GM12872 (cell line): ENCODE results near the gene MTA1.

Experiments
- CTCF ChIP-seq: IDR thresholded peaks from 3 replicates; pipeline ENCODE4 v1.5.1; 2011; ENCODE audit warnings: low read depth, mild to moderate bottlenecking, low read length, moderate library complexity; ENCODE audit not compliant: insufficient read depth

The MTA1 gene

DNA sequence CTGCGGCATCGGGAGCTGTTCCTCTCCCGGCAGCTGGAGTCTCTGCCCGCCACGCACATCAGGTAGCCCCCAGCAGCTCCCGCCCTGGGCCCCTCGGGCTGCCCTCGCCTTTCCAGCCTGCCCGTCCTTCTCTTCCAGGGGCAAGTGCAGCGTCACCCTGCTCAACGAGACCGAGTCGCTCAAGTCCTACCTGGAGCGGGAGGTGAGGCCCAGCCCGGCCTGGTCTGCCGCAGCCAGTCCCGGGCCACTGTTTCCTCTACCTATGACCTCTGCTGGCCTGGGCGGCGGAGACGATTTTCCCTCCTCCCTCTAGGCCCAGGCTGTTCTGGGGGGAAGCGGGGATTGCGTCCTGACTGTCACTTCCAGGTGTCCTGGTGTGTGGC lies 30.5 kb downstream of the MTA1 start:
- TF ChIP-seq CTCF: no peak

DNA sequence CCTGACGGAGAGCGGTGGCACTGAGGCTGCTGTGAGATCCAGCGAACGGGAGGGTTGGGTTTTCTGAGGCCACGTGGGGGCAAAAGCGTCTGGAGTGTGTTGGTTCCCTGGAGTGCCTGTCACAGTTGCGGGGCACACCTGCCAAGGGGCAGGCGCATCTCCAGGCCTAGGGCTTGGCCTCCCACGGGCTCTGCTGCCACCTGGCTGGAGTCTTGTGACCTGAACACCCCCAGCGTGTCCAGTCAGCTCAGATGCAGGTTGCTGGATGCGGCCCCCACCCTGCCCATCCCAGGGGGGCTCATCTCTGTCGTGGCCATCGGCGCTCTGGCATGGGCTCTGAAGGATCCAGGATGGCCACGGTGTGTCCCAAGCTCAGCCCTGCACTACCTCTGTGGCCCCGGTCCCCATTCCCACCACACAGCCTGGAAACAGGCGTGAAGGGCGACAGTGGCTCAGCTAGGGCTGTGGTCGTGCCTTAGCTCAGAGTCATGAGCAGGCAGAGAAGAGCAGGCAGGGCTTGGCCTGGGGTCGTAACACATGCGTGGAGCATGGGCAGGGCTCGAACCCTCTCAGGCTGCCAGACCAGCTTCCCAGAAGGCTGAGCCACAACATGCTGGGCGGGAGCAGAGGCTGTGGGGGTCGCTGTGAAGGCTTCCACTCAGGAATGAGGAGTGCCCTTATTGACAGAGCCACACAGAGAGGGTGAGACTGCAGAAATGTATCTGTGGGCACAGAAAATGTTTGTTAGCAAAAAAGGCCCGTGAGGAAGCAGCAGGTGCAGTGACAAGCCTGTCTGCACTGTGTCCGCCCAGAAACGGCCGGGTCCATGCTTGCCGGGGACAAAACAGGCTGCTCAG lies 31.5 kb downstream of the MTA1 start:
- TF ChIP-seq CTCF: no peak

DNA sequence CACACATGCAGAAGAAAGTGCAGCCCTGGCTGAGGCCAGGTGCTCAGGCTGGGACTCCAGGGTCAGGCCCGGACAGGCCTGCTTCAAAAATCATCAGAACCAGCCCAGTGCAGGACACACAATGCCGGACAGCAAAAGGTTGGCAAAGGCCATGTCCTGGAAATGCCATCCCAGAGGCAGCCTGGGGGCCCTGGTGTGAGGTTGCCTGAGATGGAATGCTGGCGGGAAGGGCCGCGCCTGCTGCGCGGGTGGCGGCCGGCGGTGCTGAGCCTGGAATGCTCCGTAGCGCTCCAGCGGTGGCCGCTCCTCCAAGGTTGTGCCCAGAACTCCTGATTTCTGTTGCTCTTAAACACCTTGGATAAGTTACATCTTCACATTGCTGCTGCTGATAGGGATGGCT lies 33.3 kb downstream of the MTA1 start:
- TF ChIP-seq CTCF: no peak

- TF ChIP-seq CTCF: no peak
Observed at GRCh38 chr14:105453847-105454246, 34.2 kb downstream of the MTA1 start.

GRCh38 chr14:105455086-105455640 lies 35.5 kb downstream of the MTA1 start:
- no peak for TF ChIP-seq CTCF

GRCh38 chr14:105455766-105456660 lies 36.4 kb downstream of the MTA1 start:
- no peak for TF ChIP-seq CTCF
